Psoas muscle (tissue), 8 donors: ENCODE data around the gene ZRANB3. TPM values are rescaled to one million over a fixed set of nuclear protein-coding genes. Genes with fewer than 3 reads are reported as not detected.

Experiments used
- ATAC-seq, 4 donors: fragments of 200-7000 bp; cut with Tn5 transposase; one replicate each; pipeline ENCODE4 v1.9.1; 2020; ENCODE audit warnings: moderate library complexity in 3 of 4, mild to moderate bottlenecking in 2 of 4
- DNase-seq, 2 donors: peaks; one replicate each; pipeline ENCODE4 v3.0.0-alpha.2; 2020
- H3K27ac ChIP-seq: fragments of 200-600 bp; one replicate; pipeline ENCODE4 v1.8.0; 2022
- H3K27me3 ChIP-seq, 3 donors: fragments of 200-600 bp in 1 of 3; one replicate each; pipeline versions ENCODE4 v1.6.1 to v1.8.0; 2013 to 2022; ENCODE audit warnings: low read length in 2 of 3, mild to moderate bottlenecking in 2 of 3, moderate library complexity in 1 of 3; ENCODE audit not compliant: insufficient read depth in 3 of 3
- H3K36me3 ChIP-seq, 2 donors: fragments of 200-600 bp in 1 of 2; one replicate each; pipeline versions ENCODE4 v1.6.1 to v1.8.0; 2013 to 2022; ENCODE audit warnings: low read depth in 1 of 2, mild to moderate bottlenecking in 1 of 2, moderate library complexity in 1 of 2; ENCODE audit not compliant: insufficient read depth in 1 of 2
- H3K4me1 ChIP-seq: fragments of 200-600 bp; one replicate; pipeline ENCODE4 v1.8.0; 2022
- H3K4me3 ChIP-seq: fragments of 200-600 bp; one replicate; pipeline ENCODE4 v1.8.0; 2022; ENCODE audit warnings: mild to moderate bottlenecking
- H3K9me3 ChIP-seq: fragments of 200-600 bp; one replicate; pipeline ENCODE4 v1.8.0; 2022
- WGBS, 3 donors: extraction: QIAGEN DNeasy Blood & Tissue Kit; methylation state at CpG; one replicate each; pipeline versions ENCODE4 v1.1.6 to v1.1.7; 2013; 5-methylcytosine and 5-hydroxymethylcytosine counted together
- intact Hi-C, 2 donors: fragments of 100-400 bp; cut with DNase I; formaldehyde crosslinking; loops; one replicate each; pipeline versions ENCODE4 v1.11.0 to v1.14.2; 2022
- polyA plus RNA-seq, 3 donors: library from polyadenylated mRNA; stranded (reverse); fragments of 200-250 nt; gene quantifications; one replicate each; pipeline ENCODE4 v1.2.3, GENCODE V29; 2013
- total RNA-seq, 4 donors: library from RNA; stranded (reverse); fragmentation: NEBNext Ultra II Directional in 2 of 4; extraction: Animal tissue kit (Norgen Biotek cat#: 25700) in 2 of 4; gene quantifications; one replicate each; pipeline versions ENCODE4 v1.2.1 to v1.2.4, GENCODE V29; 2021 to 2023
- TF ChIP-seq, protein P1 (sequence below): fragments of 200-600 bp; IDR thresholded peaks from one replicate; pipeline ENCODE4 v1.8.0; 2022; ENCODE audit warnings: antibody characterized with exemption
- donor health status: healthy with polysubstance abuse.
- donor health status: DM: no; HTN: no; CAD: no; lungs with moderate emphysema.
- donor health status: Bipolar disorder and iron deficiency.
- donor health status: healthy.
- donor health status: DM: yes; HTN: yes; CAD: no.
- donor health status: DM: no; HTN: no; CAD: no.
- donor health status: DM: no; HTN: no; CAD: no.
- donor health status: DM: yes; HTN: yes; CAD: no.

The ZRANB3 gene
- total and polyA plus RNA-seq, 7 donors: 1.3 to 6.4 (median 4.0) TPM

DNA sequence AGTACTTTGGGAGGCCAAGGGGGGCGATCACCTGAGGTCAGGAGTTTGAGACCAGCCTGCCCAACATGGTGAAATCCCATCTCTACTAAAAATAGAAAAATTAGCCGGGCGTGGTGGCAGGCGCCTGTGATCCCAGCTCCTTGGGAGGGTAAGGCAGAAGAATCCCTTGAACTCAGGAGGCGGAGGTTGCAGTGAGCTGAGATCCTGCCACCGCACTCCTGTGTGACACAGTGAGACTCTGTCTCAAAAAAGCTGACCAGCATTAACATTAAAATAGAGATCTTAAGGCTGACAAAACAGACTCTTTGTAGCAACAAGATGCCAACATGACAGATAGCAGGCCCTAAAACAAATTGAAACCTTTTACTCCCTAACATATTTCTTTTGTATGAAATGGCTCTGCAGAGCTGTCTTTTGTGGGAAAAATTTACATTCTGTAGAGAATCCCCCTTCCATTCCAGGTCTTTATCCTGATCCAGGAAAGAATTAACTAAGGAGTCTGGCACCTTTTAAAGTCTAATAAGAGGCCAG, 265.0 kb downstream of the ZRANB3 start:
- no peak overlapping the region for H3K4me3 ChIP-seq
- no peaks in the 10 kb centered on the region for H3K4me1 ChIP-seq
- WGBS, 3 donors: 79 to 91% (median 80%) methylated on average over 6 of the region's 6 CpGs
- TF ChIP-seq, protein P1, sequence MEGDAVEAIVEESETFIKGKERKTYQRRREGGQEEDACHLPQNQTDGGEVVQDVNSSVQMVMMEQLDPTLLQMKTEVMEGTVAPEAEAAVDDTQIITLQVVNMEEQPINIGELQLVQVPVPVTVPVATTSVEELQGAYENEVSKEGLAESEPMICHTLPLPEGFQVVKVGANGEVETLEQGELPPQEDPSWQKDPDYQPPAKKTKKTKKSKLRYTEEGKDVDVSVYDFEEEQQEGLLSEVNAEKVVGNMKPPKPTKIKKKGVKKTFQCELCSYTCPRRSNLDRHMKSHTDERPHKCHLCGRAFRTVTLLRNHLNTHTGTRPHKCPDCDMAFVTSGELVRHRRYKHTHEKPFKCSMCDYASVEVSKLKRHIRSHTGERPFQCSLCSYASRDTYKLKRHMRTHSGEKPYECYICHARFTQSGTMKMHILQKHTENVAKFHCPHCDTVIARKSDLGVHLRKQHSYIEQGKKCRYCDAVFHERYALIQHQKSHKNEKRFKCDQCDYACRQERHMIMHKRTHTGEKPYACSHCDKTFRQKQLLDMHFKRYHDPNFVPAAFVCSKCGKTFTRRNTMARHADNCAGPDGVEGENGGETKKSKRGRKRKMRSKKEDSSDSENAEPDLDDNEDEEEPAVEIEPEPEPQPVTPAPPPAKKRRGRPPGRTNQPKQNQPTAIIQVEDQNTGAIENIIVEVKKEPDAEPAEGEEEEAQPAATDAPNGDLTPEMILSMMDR: no peak
- H3K9me3 ChIP-seq: no peaks in the 10 kb centered on the region
- DNase-seq: no peak
- no peak for ATAC-seq
- intact Hi-C loops: no loop called here
- no peak overlapping the region for H3K27ac ChIP-seq
- no peaks in the 10 kb centered on the region for H3K27me3 ChIP-seq
- no peaks in the 10 kb centered on the region for H3K36me3 ChIP-seq

DNA sequence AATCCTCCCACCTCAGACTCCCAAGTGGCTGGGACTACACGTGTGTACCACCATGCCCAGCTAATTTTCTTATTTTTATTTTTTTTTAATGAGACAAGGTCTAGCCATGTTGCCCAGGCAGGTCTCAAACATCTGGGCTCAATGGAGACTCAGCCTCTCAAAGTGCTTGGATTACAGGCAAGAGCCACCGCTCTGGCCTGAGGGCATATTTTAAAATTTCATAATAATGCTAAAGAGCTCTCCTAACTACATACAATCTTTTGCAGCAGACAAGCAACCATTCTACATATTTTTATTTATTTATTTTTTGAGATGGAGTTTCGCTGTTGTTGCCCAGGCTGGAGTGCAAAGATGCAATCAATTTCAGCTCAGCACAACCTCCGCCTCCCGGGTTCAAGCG, 271.9 kb downstream of the ZRANB3 start:
- no peaks in the 10 kb centered on the region for H3K27me3 ChIP-seq
- ATAC-seq: no peak
- TF ChIP-seq, protein P1: no peak
- H3K27ac ChIP-seq: no peak overlapping the region
- intact Hi-C loops: no loop called here
- WGBS, 3 donors: 96 to 99% (median 98%) methylated on average over 6 of the region's 6 CpGs
- no peak for DNase-seq
- H3K36me3 ChIP-seq: no peaks in the 10 kb centered on the region
- H3K4me3 ChIP-seq: no peak overlapping the region
- H3K4me1 ChIP-seq: no peaks in the 10 kb centered on the region
- H3K9me3 ChIP-seq: no peaks in the 10 kb centered on the region

DNA sequence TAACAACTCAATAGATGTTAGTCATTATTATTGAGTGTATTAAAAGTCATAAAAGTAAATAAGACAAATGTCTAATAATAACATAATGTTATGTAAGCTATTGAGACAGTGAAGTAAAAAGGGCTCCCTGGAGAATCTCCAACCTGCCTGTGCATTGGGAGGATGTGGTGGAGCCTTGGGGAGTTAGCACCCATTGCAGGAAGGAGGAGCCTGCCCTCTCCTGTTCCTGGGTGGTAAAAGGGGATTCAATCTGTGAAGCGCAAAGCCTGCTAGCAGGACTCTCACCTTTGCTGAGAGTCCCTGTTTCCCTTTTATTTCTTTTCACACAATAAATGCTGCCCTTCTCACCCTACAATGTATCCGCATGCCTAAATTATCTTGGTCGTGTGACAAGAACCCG, 272.8 kb downstream of the ZRANB3 start:
- no peak for ATAC-seq
- no peaks in the 10 kb centered on the region for H3K36me3 ChIP-seq
- DNase-seq: no peak
- H3K27me3 ChIP-seq: no peaks in the 10 kb centered on the region
- 88 to 94% (median 92%) methylated on average over 4 of the region's 4 CpGs for WGBS, 3 donors
- TF ChIP-seq, protein P1: no peak
- H3K27ac ChIP-seq: no peak overlapping the region
- no peaks in the 10 kb centered on the region for H3K9me3 ChIP-seq
- intact Hi-C loops: no loop called here
- no peaks in the 10 kb centered on the region for H3K4me1 ChIP-seq
- no peak overlapping the region for H3K4me3 ChIP-seq

DNA sequence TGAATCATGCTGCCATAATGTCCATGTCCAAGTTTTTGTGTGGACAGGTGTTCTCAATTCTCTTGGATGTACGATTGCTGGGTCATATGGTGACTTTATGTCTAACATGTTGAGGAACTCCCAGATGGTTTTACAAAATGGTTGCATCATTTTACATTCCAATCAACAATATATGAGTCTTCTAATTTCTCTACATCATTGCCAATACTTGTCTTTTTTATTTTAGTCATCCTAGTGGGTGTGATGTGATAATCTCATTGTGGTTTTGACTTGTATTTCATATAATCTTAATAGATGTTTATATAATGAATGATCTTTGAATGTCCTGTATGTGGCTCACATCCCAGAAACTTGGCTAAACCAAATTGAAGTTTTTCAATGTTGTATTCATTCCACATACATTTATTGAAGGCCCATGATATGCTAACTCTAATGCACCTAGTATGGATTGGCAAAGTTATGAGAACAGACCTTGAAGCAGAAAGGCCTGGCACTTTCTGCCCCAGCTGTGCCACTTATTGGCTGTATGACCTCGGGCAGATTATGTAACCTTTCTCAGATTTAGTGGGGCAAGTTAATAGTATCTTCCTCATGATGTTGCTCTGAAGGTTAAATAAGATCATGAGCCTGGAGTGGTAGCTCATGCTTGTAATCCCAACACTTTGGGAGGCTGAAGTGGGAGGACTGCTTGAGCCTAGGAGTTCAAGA, 273.5 kb downstream of the ZRANB3 start:
- TF ChIP-seq, protein P1: no peak

More for the DNA sequence above, 273.5 kb downstream of the ZRANB3 start:
- Histone ChIP-seq H3K27ac (no peak overlapping the region), H3K9me3 (no peaks in the 10 kb centered on the region), H3K27me3 (no peaks in the 10 kb centered on the region), H3K4me3 (no peak overlapping the region), H3K4me1 (no peaks in the 10 kb centered on the region), H3K36me3 (no peaks in the 10 kb centered on the region)
- intact Hi-C loops: no loop called here
- 73 to 80% (median 75%) methylated on average over 2 of the region's 2 CpGs for WGBS, 3 donors
- no peak for DNase-seq
- ATAC-seq: no peak
